Putamen (tissue), 1 donor: ENCODE measurements around the gene SRSF10.
"Not testable (repeated sequence)": the region's sequence is repeated elsewhere in the genome, so short reads cannot be mapped to it uniquely, and the experiment has no call there.

Experiments
- DNase-seq: peaks from one replicate; pipeline ENCODE4 v3.0.0-alpha.2; 2016; ENCODE audit warnings: low spot score

Gene SRSF10

GRCh38 chr1:23979881-23980727, at the start of gene SRSF10:
Gene SRSF10, minus strand, starts transcription at chr1:23980327. Its CDS starts 72 bp downstream, at chr1:23980255.
- peak; percentile 98 for DNase-seq

DNA sequence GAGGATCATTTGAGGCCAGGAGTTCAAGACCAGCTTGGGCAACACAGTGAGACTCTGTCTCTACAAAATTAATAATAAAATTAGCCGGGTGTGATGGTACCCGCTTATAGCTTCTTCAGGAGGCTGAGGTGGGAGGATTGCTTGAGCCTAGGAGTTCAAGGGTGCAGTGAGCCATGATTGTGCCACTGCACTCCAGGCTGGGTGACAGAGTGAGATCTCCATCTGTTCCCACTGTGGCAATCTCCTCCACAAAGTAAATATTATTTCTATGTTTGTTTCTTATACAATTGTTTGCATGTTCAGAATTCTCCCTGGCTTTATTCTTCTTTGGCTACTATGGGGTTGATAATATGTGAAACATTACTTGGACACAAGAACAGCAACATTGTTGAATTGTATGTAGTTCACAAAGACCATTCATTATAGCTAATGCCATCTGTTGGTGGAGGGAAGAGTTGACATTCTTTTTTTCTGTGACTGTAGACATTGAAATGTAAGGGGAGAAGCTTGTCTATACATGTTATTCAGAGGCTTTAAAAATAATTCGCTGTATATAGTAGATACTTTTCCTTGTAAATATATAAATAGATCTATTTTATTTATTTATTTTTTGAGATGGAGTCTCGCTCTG, 47.8 kb upstream of the SRSF10 start:
- DNase-seq, result peak; percentile 14

GRCh38 chr1:24022581-24023361, 42.6 kb upstream of the SRSF10 start:
- DNase-seq, result no peak

- DNase-seq, result no peak
These were observed 41.5 kb upstream of the SRSF10 start for GRCh38 chr1:24021403-24022266.

DNA sequence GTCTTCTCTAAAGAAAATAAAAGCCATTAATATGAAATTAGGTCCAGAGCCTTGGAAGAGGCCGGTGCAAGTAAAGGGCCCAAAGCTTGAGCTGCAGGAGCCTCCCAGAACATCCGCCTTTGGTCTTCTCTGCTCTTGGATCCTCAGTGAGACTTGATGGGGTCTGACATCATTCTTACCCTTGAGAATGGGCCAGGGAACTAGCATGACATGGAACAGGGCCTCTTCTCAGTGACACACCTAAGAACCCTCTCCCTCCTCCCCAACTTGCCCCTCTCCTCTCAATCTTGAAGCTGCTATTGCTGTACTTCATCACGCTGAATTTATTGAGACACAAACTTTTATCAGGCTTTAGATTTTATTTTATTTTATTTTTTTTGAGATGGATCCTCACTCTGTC, 40.3 kb upstream of the SRSF10 start:
- no peak for DNase-seq

- DNase-seq, result no peak
These were observed 39.9 kb upstream of the SRSF10 start for GRCh38 chr1:24020025-24020424.

DNA sequence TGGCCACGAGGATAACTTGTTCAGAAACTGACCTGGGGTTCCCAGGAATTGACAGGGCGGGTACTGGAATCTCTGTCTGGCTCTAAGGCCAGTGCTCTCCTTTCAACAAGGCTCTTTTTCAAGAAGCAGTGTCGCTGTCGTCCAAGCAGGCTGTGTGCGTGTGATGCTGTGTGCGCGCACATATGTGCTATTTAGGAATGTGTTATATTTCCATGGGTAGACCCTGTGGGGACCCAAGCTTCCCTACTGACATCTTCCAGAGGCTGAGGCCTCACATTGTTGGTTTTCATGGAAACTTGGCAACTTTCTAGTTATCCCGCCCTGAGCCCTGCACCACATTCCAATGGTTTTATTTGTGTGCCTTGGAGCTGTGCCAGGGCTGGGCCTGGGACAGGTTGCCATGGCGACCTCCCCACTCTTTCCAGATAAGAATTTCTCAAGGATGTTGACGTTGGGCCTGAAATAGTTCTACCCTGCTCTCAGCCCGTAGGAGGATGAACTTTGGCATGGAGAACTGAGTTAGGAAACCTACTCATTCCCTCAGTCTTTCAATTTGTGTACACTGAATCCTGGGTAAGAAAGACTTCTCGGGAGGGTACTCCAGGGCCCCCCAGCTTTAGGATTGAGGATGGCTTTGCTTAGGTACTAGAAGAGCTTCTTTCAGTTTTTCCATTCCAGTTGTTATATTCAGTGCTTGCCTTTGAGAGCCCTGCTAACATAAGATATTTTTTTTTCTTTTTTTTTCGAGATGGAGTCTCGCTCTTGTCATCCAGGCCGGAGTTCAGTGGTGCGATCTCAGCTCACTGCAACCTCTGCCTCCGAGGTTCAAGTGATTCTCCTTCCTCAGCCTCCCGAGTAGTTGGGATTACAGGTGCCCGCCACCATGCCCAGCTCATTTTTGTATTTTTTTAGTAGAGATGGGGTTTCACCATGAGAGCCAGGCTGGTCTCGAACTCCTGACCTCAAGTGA, 38.8 kb upstream of the SRSF10 start:
- peak; percentile 77 for DNase-seq

DNA sequence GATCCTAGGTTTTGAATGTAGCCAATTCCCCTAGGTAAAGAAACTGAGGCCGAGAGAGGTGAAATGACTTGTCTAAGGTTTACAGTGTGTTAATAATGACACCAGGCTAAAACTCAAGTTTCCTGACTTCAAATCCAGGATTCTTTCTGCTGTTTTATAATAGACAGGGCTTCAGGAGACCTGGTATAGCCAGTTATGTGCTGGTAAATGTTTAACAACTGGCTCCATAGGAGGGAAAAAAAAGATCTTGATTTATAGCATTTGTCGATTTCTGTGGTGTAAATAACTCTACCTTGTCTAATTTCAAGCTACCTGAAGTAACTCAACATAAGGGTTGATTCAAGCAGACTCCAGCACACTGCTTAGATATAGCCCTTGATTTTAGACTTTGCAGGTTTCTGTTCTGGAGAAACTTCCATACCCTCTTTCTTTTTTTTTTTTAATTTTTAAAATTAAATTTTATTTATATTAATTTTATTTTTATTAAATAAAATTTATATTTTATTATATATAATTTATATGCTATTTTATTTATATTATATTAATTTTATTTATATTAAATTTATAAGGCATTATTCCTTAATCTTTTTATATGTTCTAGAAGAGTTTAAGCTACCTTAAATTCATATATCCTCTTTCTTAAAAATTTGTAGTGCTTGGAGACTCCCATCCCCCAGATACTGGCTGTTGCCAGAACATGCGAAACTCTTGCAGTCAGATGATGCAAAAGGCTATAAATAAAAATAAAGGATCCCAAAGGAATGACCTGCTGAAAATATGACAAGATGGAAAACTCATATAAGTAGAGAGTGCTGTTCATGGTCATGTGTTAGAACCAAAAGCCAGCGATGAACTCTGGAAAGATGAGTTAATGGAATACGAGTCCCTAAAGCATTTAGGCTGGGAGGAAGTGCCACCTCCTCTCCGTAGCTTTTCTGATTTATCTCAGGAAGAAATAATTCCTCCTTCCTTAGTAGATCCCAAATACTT, 35.4 kb upstream of the SRSF10 start:
- no peak for DNase-seq

- not testable (repeated sequence) for DNase-seq
These were observed 32.8 kb upstream of the SRSF10 start for GRCh38 chr1:24012878-24013277.

GRCh38 chr1:24010650-24011049, 30.5 kb upstream of the SRSF10 start:
- DNase-seq, result no peak

DNA sequence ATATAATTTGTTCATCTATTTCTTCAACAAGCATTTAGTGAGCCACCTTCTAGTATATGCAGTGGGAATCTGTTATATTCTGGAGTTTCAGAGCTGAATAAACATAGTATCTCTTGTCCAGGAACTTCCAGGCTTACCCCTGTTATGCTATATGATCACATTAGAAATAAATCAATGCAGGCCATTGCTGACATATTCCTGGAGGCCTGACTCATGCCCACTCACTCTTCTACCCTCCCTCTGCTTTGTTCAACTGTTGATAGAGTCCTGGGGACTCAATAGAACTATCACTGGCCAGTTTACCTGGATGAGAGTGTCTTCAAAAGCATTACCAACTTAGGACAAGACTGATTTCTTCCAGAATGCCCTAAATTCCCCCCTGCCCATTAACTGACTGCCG, 29.3 kb upstream of the SRSF10 start:
- no peak for DNase-seq

DNA sequence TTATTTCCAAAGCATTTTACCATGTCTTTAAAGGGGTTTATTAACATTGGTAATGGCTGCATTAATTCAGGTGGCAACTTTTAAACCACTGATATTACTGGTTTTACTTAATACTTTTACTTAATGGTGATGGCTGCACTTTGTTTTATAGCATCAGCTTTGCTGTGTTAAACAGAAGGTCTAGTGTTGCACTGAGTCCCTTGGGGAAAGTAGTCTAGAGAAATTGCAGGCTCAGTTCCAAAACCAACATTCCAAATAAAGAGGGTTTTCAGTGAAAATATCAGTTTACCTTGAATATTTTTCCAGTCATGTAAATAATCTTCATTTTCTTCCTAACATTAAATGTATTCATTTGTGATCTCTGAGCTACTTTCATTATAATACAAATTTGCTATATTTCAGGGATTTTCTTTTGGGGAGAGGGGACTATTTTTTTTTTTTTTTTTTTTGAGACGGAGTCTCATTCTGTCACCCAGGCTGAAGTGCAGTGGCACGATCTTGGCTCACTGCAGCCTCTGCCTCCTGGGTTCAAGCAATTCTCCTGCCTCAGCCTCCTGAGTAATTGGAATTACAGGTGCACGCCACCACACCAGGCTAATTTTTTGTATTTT, 28.6 kb upstream of the SRSF10 start:
- DNase-seq, result not testable (repeated sequence)

DNA sequence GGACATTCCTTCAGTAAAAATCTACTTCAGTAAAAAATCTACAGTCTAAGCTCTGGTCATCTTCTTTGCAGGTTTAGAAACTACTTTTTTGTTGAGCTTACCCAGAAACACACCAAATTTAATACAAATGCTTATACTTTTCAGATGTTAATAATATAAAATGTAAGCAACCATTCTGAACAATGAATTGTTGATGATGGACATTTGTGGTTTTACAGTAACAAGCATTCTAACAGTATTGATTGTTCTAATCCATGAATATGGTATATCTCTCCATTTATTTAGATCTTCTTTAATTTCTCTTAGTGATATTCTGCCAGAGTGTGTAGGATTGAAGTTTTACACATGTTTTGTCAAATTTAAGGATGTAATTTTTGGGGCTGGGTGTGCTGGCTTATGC, 27.0 kb upstream of the SRSF10 start:
- DNase-seq, result no peak

- no peak for DNase-seq
These were observed 25.0 kb upstream of the SRSF10 start for GRCh38 chr1:24005163-24005562.

DNA sequence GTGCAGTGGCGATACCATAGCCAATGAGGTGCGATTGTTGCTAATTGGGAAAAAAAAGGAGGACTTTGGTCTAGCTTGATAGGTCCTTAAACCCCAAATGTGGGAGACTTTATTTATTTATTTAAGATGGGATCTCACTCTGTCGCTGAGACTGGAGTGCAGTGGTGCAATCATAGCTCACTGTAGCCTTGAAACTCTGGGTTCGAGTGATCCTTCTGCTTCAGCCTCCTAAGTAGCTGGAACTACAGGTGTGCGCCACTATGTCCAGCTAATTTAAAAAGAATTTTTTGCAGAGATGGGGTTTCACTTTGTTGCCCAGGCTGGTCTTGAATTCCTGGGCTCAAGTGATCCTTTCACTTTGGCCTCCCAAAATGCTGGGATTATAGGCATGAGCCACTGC, 24.0 kb upstream of the SRSF10 start:
- no peak for DNase-seq

GRCh38 chr1:24003331-24003972, 23.3 kb upstream of the SRSF10 start:
- DNase-seq, result no peak

DNA sequence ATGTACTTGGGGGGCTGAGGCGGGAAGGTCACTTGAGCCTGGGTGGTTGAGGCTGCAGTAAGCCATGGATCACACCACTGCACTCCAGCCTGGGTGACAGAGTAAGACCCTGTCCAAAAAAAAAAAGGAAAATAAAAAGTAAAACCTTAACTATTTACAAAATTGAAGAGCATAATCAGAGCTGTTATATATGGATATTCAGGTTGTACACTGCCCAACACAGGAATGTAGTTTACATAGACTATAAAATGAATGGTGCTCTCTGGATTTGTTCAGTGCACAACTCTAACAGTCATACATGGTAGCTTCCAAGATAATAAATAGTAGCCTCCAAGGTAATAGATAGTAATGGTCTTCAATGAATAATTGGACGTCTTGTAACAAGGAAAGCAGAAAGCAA, 22.6 kb upstream of the SRSF10 start:
- DNase-seq, result no peak

DNA sequence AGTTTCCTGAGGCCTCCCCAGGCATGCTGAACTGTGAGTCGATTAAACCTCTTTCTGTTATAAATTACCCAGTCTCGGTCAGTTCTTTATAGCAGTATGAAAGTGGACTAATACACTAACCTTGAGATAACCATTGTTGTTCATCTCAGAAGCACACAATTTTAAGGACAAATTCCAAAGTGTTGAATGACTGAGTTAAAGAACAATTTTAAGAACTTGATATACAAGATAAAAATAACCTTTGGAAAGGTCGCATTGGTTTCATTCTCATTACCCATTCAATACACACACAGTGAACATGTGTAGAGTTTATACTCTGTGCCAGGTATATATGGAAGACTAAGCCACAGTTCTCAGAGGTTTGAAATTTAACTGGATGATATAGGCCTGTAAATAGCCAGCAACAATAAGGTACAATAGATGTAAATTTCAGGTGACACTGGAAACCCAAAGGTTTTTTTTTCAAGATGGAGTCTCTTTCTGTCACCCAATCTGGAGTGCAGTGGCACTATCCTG, 19.1 kb upstream of the SRSF10 start:
- DNase-seq, result no peak
